SK-N-SH treated with all-trans-retinoic acid at 6 μM for 48 hours (cell line): ENCODE data around the gene HTN3.

Source experiments
- ATAC-seq: fragments of 200-7000 bp; cut with Tn5 transposase; 3 replicates; pipeline ENCODE4 v1.9.1; 2020; ENCODE audit warnings: mild to moderate bottlenecking, moderate library complexity
- CSDC2 ChIP-seq: fragments of 250-450 bp; sonication (Bioruptor Pico); IDR thresholded peaks from 2 replicates; pipeline ENCODE4 v1.5.0; 2020; ENCODE audit warnings: mild to moderate bottlenecking, moderate library complexity
- ESRRG ChIP-seq: fragments of 250-450 bp; sonication (Bioruptor Pico); IDR thresholded peaks from 2 replicates; pipeline ENCODE4 v1.6.1; 2021; ENCODE audit warnings: mild to moderate bottlenecking
- PATZ1 ChIP-seq: fragments of 250-450 bp; sonication (Bioruptor Pico); IDR thresholded peaks from 2 replicates; pipeline ENCODE4 v1.8.0; 2020; ENCODE audit warnings: mild to moderate bottlenecking, moderate library complexity, borderline replicate concordance
- RARB ChIP-seq: fragments of 250-450 bp; sonication (Bioruptor Pico); IDR thresholded peaks from 2 replicates; pipeline ENCODE4 v1.8.0; 2021; ENCODE audit warnings: mild to moderate bottlenecking, moderate library complexity
- SNAI2 ChIP-seq: fragments of 250-450 bp; sonication (Bioruptor Pico); IDR thresholded peaks from 2 replicates; pipeline ENCODE4 v1.5.0; 2020; ENCODE audit warnings: mild to moderate bottlenecking, moderate library complexity
- TCF4 ChIP-seq: fragments of 250-450 bp; sonication (Bioruptor Pico); IDR thresholded peaks from 2 replicates; pipeline ENCODE4 v1.8.0; 2021; ENCODE audit warnings: mild to moderate bottlenecking, moderate library complexity, borderline replicate concordance
- TSHZ2 ChIP-seq: fragments of 250-450 bp; sonication (Bioruptor Pico); IDR thresholded peaks from 2 replicates; pipeline ENCODE4 v1.5.0; 2020; ENCODE audit warnings: mild to moderate bottlenecking, moderate library complexity
- ZC3H10 ChIP-seq: fragments of 250-450 bp; sonication (Bioruptor Pico); IDR thresholded peaks from 2 replicates; pipeline ENCODE4 v1.5.1; 2021; ENCODE audit warnings: mild to moderate bottlenecking, moderate library complexity
- ZFP3 ChIP-seq: fragments of 250-450 bp; sonication (Bioruptor Pico); IDR thresholded peaks from 2 replicates; pipeline ENCODE4 v1.5.0; 2020; ENCODE audit warnings: mild to moderate bottlenecking, moderate library complexity
- ZNF70 ChIP-seq: fragments of 450-650 bp; formaldehyde crosslinking; IDR thresholded peaks from 2 replicates; pipeline ENCODE4 v1.5.0; 2020; ENCODE audit warnings: mild to moderate bottlenecking, moderate library complexity
- ZNF8 ChIP-seq: fragments of 450-650 bp; formaldehyde crosslinking; IDR thresholded peaks from 2 replicates; pipeline ENCODE4 v1.5.0; 2020; ENCODE audit warnings: mild to moderate bottlenecking, moderate library complexity
- TF ChIP-seq, protein P1 (sequence below): fragments of 250-450 bp; sonication (Bioruptor Pico); IDR thresholded peaks from 2 replicates; pipeline ENCODE4 v1.5.1; 2021; ENCODE audit warnings: mild to moderate bottlenecking, moderate library complexity

The HTN3 gene

GRCh38 chr4:70080205-70080604, 51.9 kb downstream of the HTN3 start:
- TF ChIP-seq, protein P1, sequence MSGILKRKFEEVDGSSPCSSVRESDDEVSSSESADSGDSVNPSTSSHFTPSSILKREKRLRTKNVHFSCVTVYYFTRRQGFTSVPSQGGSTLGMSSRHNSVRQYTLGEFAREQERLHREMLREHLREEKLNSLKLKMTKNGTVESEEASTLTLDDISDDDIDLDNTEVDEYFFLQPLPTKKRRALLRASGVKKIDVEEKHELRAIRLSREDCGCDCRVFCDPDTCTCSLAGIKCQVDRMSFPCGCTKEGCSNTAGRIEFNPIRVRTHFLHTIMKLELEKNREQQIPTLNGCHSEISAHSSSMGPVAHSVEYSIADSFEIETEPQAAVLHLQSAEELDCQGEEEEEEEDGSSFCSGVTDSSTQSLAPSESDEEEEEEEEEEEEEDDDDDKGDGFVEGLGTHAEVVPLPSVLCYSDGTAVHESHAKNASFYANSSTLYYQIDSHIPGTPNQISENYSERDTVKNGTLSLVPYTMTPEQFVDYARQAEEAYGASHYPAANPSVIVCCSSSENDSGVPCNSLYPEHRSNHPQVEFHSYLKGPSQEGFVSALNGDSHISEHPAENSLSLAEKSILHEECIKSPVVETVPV (CRISPR knock-in tag) = no peak
- TF ChIP-seq PATZ1 (CRISPR knock-in tag) (no peak), ZNF70 (no peak), ESRRG (CRISPR knock-in tag) (no peak), ZNF8 (CRISPR knock-in tag) (no peak), TCF4 (CRISPR knock-in tag) (no peak), ZC3H10 (CRISPR knock-in tag) (no peak), RARB (CRISPR knock-in tag) (no peak), ZFP3 (CRISPR knock-in tag) (no peak), SNAI2 (no peak), TSHZ2 (no peak), CSDC2 (CRISPR knock-in tag) (no peak)
- ATAC-seq = no peak
